Embryonic facial prominence (tissue), 1 donor: ENCODE results near the gene ZNF30.
"Not testable (repeated sequence)": the region's sequence is repeated elsewhere in the genome, so short reads cannot be mapped to it uniquely, and the experiment has no call there.

ENCODE experiments used
- DNase-seq: peaks from one replicate; pipeline ENCODE4 v3.0.0-alpha.2; 2016; ENCODE audit errors: extremely low spot score

Gene ZNF30

GRCh38 chr19:34926685-34927375, at the start of gene ZNF30:
Gene ZNF30, plus strand, starts transcription at chr19:34926903. Its CDS starts 3,045 bp downstream, at chr19:34929948.
- peak; percentile 57 for DNase-seq

- DNase-seq: no peak
Measured at GRCh38 chr19:34879563-34879962, 47.1 kb upstream of the ZNF30 start.

GRCh38 chr19:34880034-34880433, 46.7 kb upstream of the ZNF30 start:
- DNase-seq: no peak

- no peak for DNase-seq
Measured at GRCh38 chr19:34881982-34882381, 44.7 kb upstream of the ZNF30 start.

GRCh38 chr19:34888091-34888490, 38.6 kb upstream of the ZNF30 start:
- no peak for DNase-seq

- no peak for DNase-seq
Measured at GRCh38 chr19:34900245-34900644, 26.5 kb upstream of the ZNF30 start.

GRCh38 chr19:34904664-34905527, 21.8 kb upstream of the ZNF30 start:
- DNase-seq: no peak

- no peak for DNase-seq
Measured at GRCh38 chr19:34910770-34911169, 15.9 kb upstream of the ZNF30 start.

GRCh38 chr19:34917144-34917543, 9.6 kb upstream of the ZNF30 start:
- DNase-seq: not testable (repeated sequence)

GRCh38 chr19:34918190-34918589, 8.5 kb upstream of the ZNF30 start:
- DNase-seq: no peak

GRCh38 chr19:34920090-34920786, 6.5 kb upstream of the ZNF30 start:
- not testable (repeated sequence) for DNase-seq

GRCh38 chr19:34925278-34925855, 1.3 kb upstream of the ZNF30 start:
- DNase-seq: no peak

GRCh38 chr19:34926361-34926684, 380 bp upstream of the ZNF30 start:
- no peak for DNase-seq

GRCh38 chr19:34932494-34932893, 5.8 kb downstream of the ZNF30 start:
- DNase-seq: no peak

GRCh38 chr19:34936184-34936583, 9.5 kb downstream of the ZNF30 start:
- DNase-seq: no peak

- no peak for DNase-seq
Measured at GRCh38 chr19:34938886-34939285, 12.2 kb downstream of the ZNF30 start.

GRCh38 chr19:34943861-34944573, 17.3 kb downstream of the ZNF30 start:
- no peak for DNase-seq

GRCh38 chr19:34953092-34953491, 26.4 kb downstream of the ZNF30 start:
- DNase-seq: no peak

- no peak for DNase-seq
Measured at GRCh38 chr19:34957830-34958751, 31.4 kb downstream of the ZNF30 start.

- no peak for DNase-seq
Measured at GRCh38 chr19:34959021-34959420, 32.3 kb downstream of the ZNF30 start.
